GM21717 (cell line): ENCODE results near the gene VAV2.
"Not testable (repeated sequence)": the region's sequence is repeated elsewhere in the genome, so short reads cannot be mapped to it uniquely, and the experiment has no call there.

Source experiments
- ATAC-seq: cut with Tn5 transposase; IDR thresholded peaks from one replicate; pipeline ENCODE4 v1.9.1; 2021; ENCODE audit warnings: mild to moderate bottlenecking, moderate library complexity; ENCODE audit not compliant: unreplicated experiment

Gene VAV2

GRCh38 chr9:133939171-133939785, 52.8 kb downstream of the VAV2 start:
- no peak for ATAC-seq

GRCh38 chr9:133938753-133939152, 53.4 kb downstream of the VAV2 start:
- no peak for ATAC-seq

GRCh38 chr9:133938086-133938485, 54.0 kb downstream of the VAV2 start:
- no peak for ATAC-seq

- no peak for ATAC-seq
These were observed 55.0 kb downstream of the VAV2 start for GRCh38 chr9:133937120-133937519.

GRCh38 chr9:133935328-133936005, 56.7 kb downstream of the VAV2 start:
- ATAC-seq, result no peak

- ATAC-seq, result no peak
These were observed 57.5 kb downstream of the VAV2 start for GRCh38 chr9:133934482-133935232.

GRCh38 chr9:133933426-133934026, 58.6 kb downstream of the VAV2 start:
- ATAC-seq, result no peak

GRCh38 chr9:133932633-133933032, 59.5 kb downstream of the VAV2 start:
- ATAC-seq, result no peak

- ATAC-seq, result no peak
These were observed 59.9 kb downstream of the VAV2 start for GRCh38 chr9:133932181-133932580.

- ATAC-seq, result no peak
These were observed 61.2 kb downstream of the VAV2 start for GRCh38 chr9:133930682-133931485.

- no peak for ATAC-seq
These were observed 62.0 kb downstream of the VAV2 start for GRCh38 chr9:133930046-133930681.

GRCh38 chr9:133929599-133929998, 62.5 kb downstream of the VAV2 start:
- no peak for ATAC-seq

GRCh38 chr9:133928248-133928764, 63.8 kb downstream of the VAV2 start:
- no peak for ATAC-seq

- no peak for ATAC-seq
These were observed 65.1 kb downstream of the VAV2 start for GRCh38 chr9:133927041-133927440.

GRCh38 chr9:133926165-133926856, 65.8 kb downstream of the VAV2 start:
- ATAC-seq, result no peak

- no peak for ATAC-seq
These were observed 67.7 kb downstream of the VAV2 start for GRCh38 chr9:133924453-133924852.

- not testable (repeated sequence) for ATAC-seq
These were observed 68.5 kb downstream of the VAV2 start for GRCh38 chr9:133923608-133924007.

GRCh38 chr9:133921866-133922265, 70.3 kb downstream of the VAV2 start:
- no peak for ATAC-seq

- ATAC-seq, result no peak
These were observed 71.7 kb downstream of the VAV2 start for GRCh38 chr9:133920471-133920870.
